HepG2 (cell line): ENCODE data around the gene AIP.

Source experiments
- ATF2 ChIP-seq: sonication (generic); formaldehyde crosslinking; IDR thresholded peaks from 2 replicates; pipeline ENCODE4 v1.4.0; 2020; ENCODE audit warnings: missing genetic modification reagents
- EZH2 ChIP-seq: conservative IDR thresholded peaks from 2 replicates; pipeline ENCODE4 v1.6.1; 2012; ENCODE audit warnings: mild to moderate bottlenecking, low read depth, low read length, moderate library complexity
- FOXA1 ChIP-seq, 2 experiments: fragments of 450-650 bp in 1 of 2; sonication (generic) in 1 of 2; formaldehyde crosslinking in 1 of 2; IDR thresholded peaks; 2 replicates each; pipeline versions ENCODE4 v1.4.0 to v1.6.1; 2016 to 2020; ENCODE audit warnings: missing genetic modification reagents in 1 of 2
- NR1H2 ChIP-seq: sonication (generic); formaldehyde crosslinking; IDR thresholded peaks from 2 replicates; pipeline ENCODE4 v1.8.1; 2022; ENCODE audit warnings: low read depth, missing genetic modification reagents, borderline replicate concordance
- PAX8 ChIP-seq: sonication (generic); formaldehyde crosslinking; IDR thresholded peaks from 2 replicates; pipeline ENCODE4 v1.8.0; 2022; ENCODE audit warnings: mild to moderate bottlenecking, missing genetic modification reagents, borderline replicate concordance
- RFXANK ChIP-seq: IDR thresholded peaks from 2 replicates; pipeline ENCODE4 v1.6.1; 2016
- ZNF253 ChIP-seq: sonication (generic); formaldehyde crosslinking; IDR thresholded peaks from 2 replicates; pipeline ENCODE4 v1.8.0; 2022; ENCODE audit warnings: mild to moderate bottlenecking, missing genetic modification reagents, borderline replicate concordance
- TF ChIP-seq, protein P1 (sequence below): sonication (generic); formaldehyde crosslinking; IDR thresholded peaks from 2 replicates; pipeline ENCODE4 v1.4.0; 2020; ENCODE audit warnings: missing genetic modification reagents; ENCODE audit errors: not compliant biosample characterization
- TF ChIP-seq, protein P2 (sequence below): sonication (generic); formaldehyde crosslinking; IDR thresholded peaks from 2 replicates; pipeline ENCODE4 v1.8.0; 2022; ENCODE audit warnings: mild to moderate bottlenecking, missing genetic modification reagents

GRCh38 chr11:67505605-67506396 is 23.0 kb downstream of the AIP start:
- TF ChIP-seq FOXA1 (IDR thresholded peaks at IDR 0.05) (no peak), FOXA1 (CRISPR knock-in tag; IDR thresholded peaks at IDR 0.05) (peak; percentile 9; the same call in 1 of the 2 replicates), PAX8 (CRISPR knock-in tag) (0 out of 2 replicates have a peak, but pooled peaks have one; percentile 41), ZNF253 (CRISPR knock-in tag) (no peak), EZH2 (no peak), ATF2 (CRISPR knock-in tag) (no peak), NR1H2 (CRISPR knock-in tag) (no peak), RFXANK (CRISPR knock-in tag) (no peak)
- TF ChIP-seq, protein P1, sequence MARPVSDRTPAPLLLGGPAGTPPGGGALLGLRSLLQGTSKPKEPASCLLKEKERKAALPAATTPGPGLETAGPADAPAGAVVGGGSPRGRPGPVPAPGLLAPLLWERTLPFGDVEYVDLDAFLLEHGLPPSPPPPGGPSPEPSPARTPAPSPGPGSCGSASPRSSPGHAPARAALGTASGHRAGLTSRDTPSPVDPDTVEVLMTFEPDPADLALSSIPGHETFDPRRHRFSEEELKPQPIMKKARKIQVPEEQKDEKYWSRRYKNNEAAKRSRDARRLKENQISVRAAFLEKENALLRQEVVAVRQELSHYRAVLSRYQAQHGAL (CRISPR knock-in tag): no peak
- TF ChIP-seq, protein P2, sequence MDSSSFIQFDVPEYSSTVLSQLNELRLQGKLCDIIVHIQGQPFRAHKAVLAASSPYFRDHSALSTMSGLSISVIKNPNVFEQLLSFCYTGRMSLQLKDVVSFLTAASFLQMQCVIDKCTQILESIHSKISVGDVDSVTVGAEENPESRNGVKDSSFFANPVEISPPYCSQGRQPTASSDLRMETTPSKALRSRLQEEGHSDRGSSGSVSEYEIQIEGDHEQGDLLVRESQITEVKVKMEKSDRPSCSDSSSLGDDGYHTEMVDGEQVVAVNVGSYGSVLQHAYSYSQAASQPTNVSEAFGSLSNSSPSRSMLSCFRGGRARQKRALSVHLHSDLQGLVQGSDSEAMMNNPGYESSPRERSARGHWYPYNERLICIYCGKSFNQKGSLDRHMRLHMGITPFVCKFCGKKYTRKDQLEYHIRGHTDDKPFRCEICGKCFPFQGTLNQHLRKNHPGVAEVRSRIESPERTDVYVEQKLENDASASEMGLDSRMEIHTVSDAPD (CRISPR knock-in tag): no peak
